A673 (cell line): ENCODE data around the gene HOXA4. TPM values are rescaled to one million over a fixed set of nuclear protein-coding genes. Genes with fewer than 3 reads are reported as not detected.

Experiments used
- BruUV-seq: library from RNA; stranded (reverse); fragments of 400-500 nt; replicated peaks from 2 replicates; lab custom pipeline; 2021; lab: Mats Ljungman, UMichigan
- CTCF ChIA-PET: fragments of 300-600 bp; sonication (Branson Sonifier 250); formaldehyde crosslinking; loops from one replicate; lab custom pipeline; 2022; ENCODE audit warnings: antibody characterized with exemption; lab: Charles Lee
- POLR2A ChIA-PET: fragments of 300-600 bp; sonication (Branson Sonifier 250); formaldehyde crosslinking; loops from one replicate; lab custom pipeline; 2022; ENCODE audit warnings: antibody characterized with exemption; ENCODE audit not compliant: low non-redundant PET; lab: Charles Lee
- DNase-seq: peaks from one replicate; pipeline ENCODE4 v3.0.0-alpha.2; 2015; ENCODE audit warnings: low spot score
- H3K27ac ChIP-seq: fragments of 200-600 bp; sonication (generic); 2 replicates; pipeline ENCODE4 v1.5.1; 2016; ENCODE audit warnings: mixed run types, low read depth, mild to moderate bottlenecking, mixed read lengths, antibody characterized with exemption, low read length; ENCODE audit not compliant: poor library complexity, severe bottlenecking
- H3K27me3 ChIP-seq: fragments of 200-600 bp; sonication (generic); replicated peaks from 2 replicates; pipeline ENCODE4 v1.6.1; 2017; ENCODE audit warnings: mixed run types, low read depth, mild to moderate bottlenecking, mixed read lengths, antibody characterized with exemption, low read length; ENCODE audit not compliant: insufficient read depth, poor library complexity
- H3K36me3 ChIP-seq: fragments of 200-600 bp; sonication (generic); 2 replicates; pipeline ENCODE4 v1.6.1; 2016; ENCODE audit warnings: mixed run types, mild to moderate bottlenecking, mixed read lengths, antibody characterized with exemption, low read length; ENCODE audit not compliant: insufficient read depth, poor library complexity, severe bottlenecking
- H3K4me1 ChIP-seq: fragments of 200-600 bp; sonication (generic); 2 replicates; pipeline ENCODE4 v1.6.1; 2017; ENCODE audit warnings: mixed run types, mild to moderate bottlenecking, mixed read lengths, antibody characterized with exemption, low read length; ENCODE audit not compliant: insufficient read depth, poor library complexity, severe bottlenecking
- H3K4me3 ChIP-seq: fragments of 200-600 bp; sonication (generic); 2 replicates; pipeline ENCODE4 v1.5.1; 2016; ENCODE audit warnings: low read depth, mixed run types, mild to moderate bottlenecking, mixed read lengths, low read length; ENCODE audit not compliant: poor library complexity, severe bottlenecking
- H3K9me3 ChIP-seq: fragments of 200-600 bp; sonication (generic); 2 replicates; pipeline ENCODE4 v1.6.1; 2016; ENCODE audit warnings: mixed run types, low read depth, mild to moderate bottlenecking, mixed read lengths, antibody characterized with exemption, low read length; ENCODE audit not compliant: poor library complexity, severe bottlenecking
- EZH2 ChIP-seq: fragments of 200-600 bp; sonication (generic); IDR thresholded peaks from 2 replicates; pipeline ENCODE4 v1.6.1; 2017; ENCODE audit warnings: borderline replicate concordance, low read depth, mild to moderate bottlenecking, mixed read lengths, antibody characterized with exemption, low read length; ENCODE audit not compliant: poor library complexity, severe bottlenecking
- intact Hi-C: fragments of 100-400 bp; cut with micrococcal nuclease; formaldehyde crosslinking; loops from one replicate; pipeline ENCODE4 v1.10.0; 2022; ENCODE audit not compliant: unreplicated experiment
- total RNA-seq: library from RNA; stranded (reverse); gene quantifications from 2 replicates; pipeline ENCODE4 v1.2.3, GENCODE V29; 2021
- TF ChIP-seq, protein P1 (sequence below): fragments of 300-800, 200-600 bp; sonication (generic); conservative IDR thresholded peaks from 2 replicates; pipeline ENCODE4 v1.5.1; 2017; ENCODE audit warnings: low read depth, mild to moderate bottlenecking, antibody characterized with exemption, low read length, moderate library complexity, mixed read lengths

HOXA4 gene
- total RNA-seq, 1 experiment from 2014 or later = not detected

GRCh38 chr7:27116031-27116961 lies 14.3 kb downstream of the HOXA4 start:
- CTCF ChIA-PET = no interaction called here
- no peaks in the 10 kb centered on the region for H3K36me3 ChIP-seq
- no TSS peak for BruUV-seq
- H3K4me1 ChIP-seq = no peaks in the 10 kb centered on the region
- H3K27ac ChIP-seq = no peak overlapping the region
- DNase-seq = no peak
- intact Hi-C loops = no loop called here
- TF ChIP-seq, protein P1, sequence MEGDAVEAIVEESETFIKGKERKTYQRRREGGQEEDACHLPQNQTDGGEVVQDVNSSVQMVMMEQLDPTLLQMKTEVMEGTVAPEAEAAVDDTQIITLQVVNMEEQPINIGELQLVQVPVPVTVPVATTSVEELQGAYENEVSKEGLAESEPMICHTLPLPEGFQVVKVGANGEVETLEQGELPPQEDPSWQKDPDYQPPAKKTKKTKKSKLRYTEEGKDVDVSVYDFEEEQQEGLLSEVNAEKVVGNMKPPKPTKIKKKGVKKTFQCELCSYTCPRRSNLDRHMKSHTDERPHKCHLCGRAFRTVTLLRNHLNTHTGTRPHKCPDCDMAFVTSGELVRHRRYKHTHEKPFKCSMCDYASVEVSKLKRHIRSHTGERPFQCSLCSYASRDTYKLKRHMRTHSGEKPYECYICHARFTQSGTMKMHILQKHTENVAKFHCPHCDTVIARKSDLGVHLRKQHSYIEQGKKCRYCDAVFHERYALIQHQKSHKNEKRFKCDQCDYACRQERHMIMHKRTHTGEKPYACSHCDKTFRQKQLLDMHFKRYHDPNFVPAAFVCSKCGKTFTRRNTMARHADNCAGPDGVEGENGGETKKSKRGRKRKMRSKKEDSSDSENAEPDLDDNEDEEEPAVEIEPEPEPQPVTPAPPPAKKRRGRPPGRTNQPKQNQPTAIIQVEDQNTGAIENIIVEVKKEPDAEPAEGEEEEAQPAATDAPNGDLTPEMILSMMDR = no peak
- peak; percentile 53 for TF ChIP-seq EZH2
- POLR2A ChIA-PET = no interaction called here
- H3K4me3 ChIP-seq = no peak overlapping the region
- H3K9me3 ChIP-seq = no peaks in the 10 kb centered on the region
- H3K27me3 ChIP-seq = peaks cover 97% of the 10 kb centered on the region

DNA sequence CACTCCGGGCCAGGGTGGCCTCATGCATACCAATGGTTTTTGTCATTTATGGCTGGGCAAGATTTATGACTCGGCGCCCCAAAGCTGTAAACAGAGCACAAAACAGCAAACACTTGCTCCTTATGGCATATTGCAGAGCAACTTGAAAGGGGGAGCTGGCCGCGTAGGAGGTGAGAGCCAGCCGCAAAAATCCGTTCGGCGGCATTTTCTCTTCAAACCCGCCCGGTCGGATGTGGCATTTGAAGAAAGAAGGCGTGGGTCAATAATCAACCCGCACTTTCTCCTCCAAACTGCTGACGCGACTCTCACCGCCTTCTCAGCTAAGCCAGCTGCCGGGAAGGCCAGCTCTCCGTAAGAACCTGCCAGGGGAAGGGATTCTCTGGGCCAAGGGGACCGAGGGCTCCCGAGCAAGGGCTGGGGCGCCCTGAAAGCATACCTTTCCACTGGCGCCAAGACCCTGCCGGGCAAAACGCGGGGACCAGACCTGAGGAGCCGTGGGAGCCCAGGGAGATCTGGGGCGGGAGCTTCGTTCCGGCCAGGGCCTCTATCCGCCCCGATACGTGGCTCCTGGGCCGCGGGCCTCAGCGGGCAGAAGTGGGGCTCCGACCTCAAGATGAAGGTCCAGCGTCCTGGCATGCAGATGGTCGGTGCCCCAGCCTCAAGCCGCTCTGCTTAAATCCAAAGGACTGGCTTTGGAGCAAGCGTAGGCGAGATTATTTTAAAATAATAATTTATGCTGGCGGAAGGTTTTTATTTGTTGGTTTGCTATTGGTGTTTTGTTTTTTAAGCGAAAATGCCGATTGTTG lies 15.1 kb downstream of the HOXA4 start:
- peak; percentile 98 for TF ChIP-seq EZH2
- TF ChIP-seq, protein P1 = no peak
- H3K27me3 ChIP-seq = peaks cover 97% of the 10 kb centered on the region
- no peaks in the 10 kb centered on the region for H3K4me1 ChIP-seq
- no peaks in the 10 kb centered on the region for H3K9me3 ChIP-seq
- no TSS peak for BruUV-seq
- H3K27ac ChIP-seq = no peak overlapping the region
- no peak overlapping the region for H3K4me3 ChIP-seq
- ChIA-PET POLR2A (no interaction called here), CTCF (interaction anchor here (0.6 kb wide), 1 partner anchor 1244 kb away, joined by 3 read pairs; no protein-coding TSS in a partner anchor)
- H3K36me3 ChIP-seq = no peaks in the 10 kb centered on the region
- intact Hi-C loops = no loop called here
- DNase-seq = no peak

DNA sequence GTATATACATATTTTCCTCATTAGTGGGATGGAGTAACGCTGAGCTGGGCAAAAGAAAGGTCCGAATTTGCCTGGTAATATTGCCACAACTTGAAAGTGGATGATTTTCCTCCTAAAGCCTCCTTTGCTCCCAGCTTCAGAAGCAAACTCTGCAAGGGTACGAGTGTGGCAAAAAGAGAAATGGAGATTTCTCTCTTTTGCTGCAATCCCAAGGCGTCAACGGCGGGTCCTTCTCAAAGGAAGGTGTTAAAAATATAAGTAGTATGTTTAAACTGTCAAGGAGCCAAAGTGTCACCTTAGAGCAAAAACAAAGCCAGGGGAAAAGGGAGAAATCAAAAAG lies 15.7 kb downstream of the HOXA4 start:
- no TSS peak for BruUV-seq
- H3K4me3 ChIP-seq = no peak overlapping the region
- CTCF ChIA-PET = interaction anchor here (0.6 kb wide), 1 partner anchor 1244 kb away, joined by 3 read pairs; no protein-coding TSS in a partner anchor
- no peak for DNase-seq
- peaks cover 97% of the 10 kb centered on the region for H3K27me3 ChIP-seq
- H3K27ac ChIP-seq = no peak overlapping the region
- POLR2A ChIA-PET = no interaction called here
- no peaks in the 10 kb centered on the region for H3K4me1 ChIP-seq
- H3K9me3 ChIP-seq = no peaks in the 10 kb centered on the region
- intact Hi-C loops = no loop called here
- TF ChIP-seq EZH2 = no peak
- TF ChIP-seq, protein P1 = no peak
- no peaks in the 10 kb centered on the region for H3K36me3 ChIP-seq
